Astrocyte (in vitro differentiated cells and primary cell): ENCODE data around the gene RAD50. TPM values are rescaled to one million over a fixed set of nuclear protein-coding genes. Genes with fewer than 3 reads are reported as not detected.

Experiments
- DNase-seq: peaks from one replicate; pipeline ENCODE4 v3.0.0-alpha.2; 2010; ENCODE audit warnings: low read depth
- FAIRE-seq: peaks from 2 replicates; lab custom pipeline; 2011; peaks lifted over from hg19 to GRCh38; lab: Jason Lieb, UNC
- H2AFZ ChIP-seq: 2 replicates; pipeline ENCODE4 v1.6.0; 2012; ENCODE audit warnings: low read depth, low read length, inconsistent platforms
- H3K27ac ChIP-seq: 2 replicates; pipeline ENCODE4 v1.5.1; 2011; ENCODE audit warnings: low read depth, low read length, inconsistent platforms
- H3K27me3 ChIP-seq: 2 replicates; pipeline ENCODE4 v1.6.0; 2011; ENCODE audit warnings: low read length, inconsistent platforms; ENCODE audit not compliant: insufficient read depth
- H3K36me3 ChIP-seq: 2 replicates; pipeline ENCODE4 v1.5.1; 2011; ENCODE audit warnings: low read length, inconsistent platforms; ENCODE audit not compliant: insufficient read depth
- H3K4me1 ChIP-seq: 2 replicates; pipeline ENCODE4 v1.5.1; 2011; ENCODE audit warnings: low read length, inconsistent platforms; ENCODE audit not compliant: insufficient read depth
- H3K4me2 ChIP-seq: 2 replicates; pipeline ENCODE4 v1.6.0; 2012; ENCODE audit warnings: low read length, inconsistent platforms
- H3K4me3 ChIP-seq: 2 replicates; pipeline ENCODE4 v1.5.1; 2011; ENCODE audit warnings: low read depth, mild to moderate bottlenecking, low read length, inconsistent platforms; ENCODE audit not compliant: insufficient read depth
- H3K79me2 ChIP-seq: 2 replicates; pipeline ENCODE4 v1.6.0; 2012; ENCODE audit warnings: mild to moderate bottlenecking, low read length, inconsistent platforms; ENCODE audit not compliant: insufficient read depth
- H3K9ac ChIP-seq: 2 replicates; pipeline ENCODE4 v1.6.0; 2012; ENCODE audit warnings: mild to moderate bottlenecking, low read length, inconsistent platforms
- H3K9me3 ChIP-seq: 2 replicates; pipeline ENCODE4 v1.5.1; 2012; ENCODE audit warnings: low read depth, mild to moderate bottlenecking, low read length, inconsistent platforms; ENCODE audit not compliant: insufficient read depth
- H4K20me1 ChIP-seq: 2 replicates; pipeline ENCODE4 v1.6.0; 2012; ENCODE audit warnings: low read length, inconsistent platforms; ENCODE audit not compliant: insufficient read depth
- H3K27ac Mint-ChIP-seq: one replicate; pipeline ENCODE4 v1.8.0; 2021; ENCODE audit warnings: mild to moderate bottlenecking, mixed read lengths; ENCODE audit not compliant: unreplicated experiment
- H3K27me3 Mint-ChIP-seq: one replicate; pipeline ENCODE4 v1.8.0; 2021; ENCODE audit warnings: low read depth, mixed read lengths; ENCODE audit not compliant: unreplicated experiment
- H3K36me3 Mint-ChIP-seq: one replicate; pipeline ENCODE4 v1.8.0; 2021; ENCODE audit warnings: low read depth, mixed read lengths; ENCODE audit not compliant: unreplicated experiment
- H3K4me1 Mint-ChIP-seq: one replicate; pipeline ENCODE4 v1.8.0; 2021; ENCODE audit warnings: low read depth, mixed read lengths; ENCODE audit not compliant: unreplicated experiment
- H3K4me3 Mint-ChIP-seq: one replicate; pipeline ENCODE4 v1.8.0; 2021; ENCODE audit warnings: mild to moderate bottlenecking, moderate library complexity, mixed read lengths; ENCODE audit not compliant: unreplicated experiment
- H3K9me3 Mint-ChIP-seq: one replicate; pipeline ENCODE4 v1.8.0; 2021; ENCODE audit warnings: mild to moderate bottlenecking, mixed read lengths; ENCODE audit not compliant: unreplicated experiment
- EZH2 ChIP-seq: IDR thresholded peaks from 2 replicates; pipeline ENCODE4 v1.6.1; 2012; ENCODE audit warnings: mild to moderate bottlenecking, low read length, inconsistent platforms; ENCODE audit not compliant: insufficient read depth
- total RNA-seq: library from RNA; stranded (reverse); gene quantifications from 2 replicates; pipeline ENCODE4 v1.2.1, GENCODE V29; 2021
- TF ChIP-seq, protein P1 (sequence below): IDR thresholded peaks from 2 replicates; pipeline ENCODE4 v1.5.1; 2011; ENCODE audit warnings: low read depth, mild to moderate bottlenecking, inconsistent platforms, low read length, moderate library complexity; ENCODE audit not compliant: insufficient read depth

RAD50 gene
- total RNA-seq, 1 donor from 2014 or later = 26.8 TPM

DNA sequence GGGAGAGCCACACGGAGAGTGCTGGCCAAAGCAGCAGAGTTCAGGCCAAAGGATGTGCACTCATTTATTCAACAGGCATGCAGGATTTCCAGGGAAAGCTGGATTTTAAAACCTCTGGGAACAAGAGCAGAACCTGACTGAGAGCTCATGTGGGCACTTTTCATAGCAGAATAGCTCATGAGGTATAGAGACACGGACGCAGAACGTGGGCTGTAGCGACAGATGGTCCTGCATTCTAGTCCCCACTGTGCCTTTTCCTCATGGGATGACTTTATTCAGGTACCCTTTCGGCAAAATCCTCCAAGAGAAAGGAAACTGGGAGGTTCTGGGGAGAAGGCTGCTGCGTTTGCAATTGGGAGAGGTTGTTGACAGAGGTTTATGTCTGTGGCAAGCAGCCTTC lies 122.4 kb downstream of the RAD50 start:
- Mint-ChIP-seq H3K9me3 (peaks cover 4% of the 10 kb centered on the region), H3K4me3 (no peak overlapping the region), H3K27me3 (no peaks in the 10 kb centered on the region), H3K27ac (no peak overlapping the region), H3K36me3 (peaks cover 5% of the 10 kb centered on the region), H3K4me1 (peaks cover 32% of the 10 kb centered on the region)
- Histone ChIP-seq H3K27me3 (no peaks in the 10 kb centered on the region), H3K9me3 (no peaks in the 10 kb centered on the region), H3K9ac (no peak overlapping the region), H3K4me1 (peaks cover 25% of the 10 kb centered on the region), H4K20me1 (no peaks in the 10 kb centered on the region), H3K79me2 (no peaks in the 10 kb centered on the region), H2AFZ (no peak overlapping the region), H3K36me3 (no peaks in the 10 kb centered on the region), H3K4me3 (no peak overlapping the region), H3K4me2 (no peak overlapping the region), H3K27ac (no peak overlapping the region)
- FAIRE-seq (no peak), DNase-seq (no peak)
- TF ChIP-seq, protein P1, sequence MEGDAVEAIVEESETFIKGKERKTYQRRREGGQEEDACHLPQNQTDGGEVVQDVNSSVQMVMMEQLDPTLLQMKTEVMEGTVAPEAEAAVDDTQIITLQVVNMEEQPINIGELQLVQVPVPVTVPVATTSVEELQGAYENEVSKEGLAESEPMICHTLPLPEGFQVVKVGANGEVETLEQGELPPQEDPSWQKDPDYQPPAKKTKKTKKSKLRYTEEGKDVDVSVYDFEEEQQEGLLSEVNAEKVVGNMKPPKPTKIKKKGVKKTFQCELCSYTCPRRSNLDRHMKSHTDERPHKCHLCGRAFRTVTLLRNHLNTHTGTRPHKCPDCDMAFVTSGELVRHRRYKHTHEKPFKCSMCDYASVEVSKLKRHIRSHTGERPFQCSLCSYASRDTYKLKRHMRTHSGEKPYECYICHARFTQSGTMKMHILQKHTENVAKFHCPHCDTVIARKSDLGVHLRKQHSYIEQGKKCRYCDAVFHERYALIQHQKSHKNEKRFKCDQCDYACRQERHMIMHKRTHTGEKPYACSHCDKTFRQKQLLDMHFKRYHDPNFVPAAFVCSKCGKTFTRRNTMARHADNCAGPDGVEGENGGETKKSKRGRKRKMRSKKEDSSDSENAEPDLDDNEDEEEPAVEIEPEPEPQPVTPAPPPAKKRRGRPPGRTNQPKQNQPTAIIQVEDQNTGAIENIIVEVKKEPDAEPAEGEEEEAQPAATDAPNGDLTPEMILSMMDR = no peak
- TF ChIP-seq EZH2 = no peak

DNA sequence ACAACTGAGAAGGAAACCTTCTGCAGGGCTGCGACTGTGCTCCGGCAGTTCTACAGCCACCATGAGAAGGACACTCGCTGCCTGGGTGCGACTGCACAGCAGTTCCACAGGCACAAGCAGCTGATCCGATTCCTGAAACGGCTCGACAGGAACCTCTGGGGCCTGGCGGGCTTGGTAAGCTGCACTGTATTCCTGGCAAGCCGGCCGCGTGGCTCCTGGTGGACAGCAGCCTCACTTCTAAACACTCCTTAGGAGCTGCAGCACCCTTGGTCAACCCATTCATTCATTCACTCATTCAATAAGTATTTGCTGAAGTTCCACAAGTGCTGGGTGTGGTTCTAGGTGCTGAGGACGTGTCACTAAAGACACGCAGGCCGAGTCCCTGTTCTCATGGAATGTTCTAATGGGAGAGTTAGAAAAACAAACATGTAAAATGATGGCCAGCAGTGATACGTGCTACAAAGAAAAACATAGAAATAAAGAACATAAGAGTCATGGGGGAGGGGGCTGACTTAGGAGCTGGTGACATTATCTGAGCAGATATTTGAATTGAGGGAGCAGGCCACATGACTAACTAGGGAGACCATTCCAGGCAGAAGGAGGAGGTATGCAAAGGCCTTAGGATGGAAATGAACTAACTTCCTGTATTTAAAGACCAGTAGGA lies 123.1 kb downstream of the RAD50 start:
- H3K9ac ChIP-seq = no peak overlapping the region
- H3K4me1 Mint-ChIP-seq = peaks cover 29% of the 10 kb centered on the region
- TF ChIP-seq EZH2 = no peak
- TF ChIP-seq, protein P1 = no peak
- H3K27me3 ChIP-seq = no peaks in the 10 kb centered on the region
- H4K20me1 ChIP-seq = no peaks in the 10 kb centered on the region
- peaks cover 21% of the 10 kb centered on the region for H3K4me1 ChIP-seq
- H3K27ac Mint-ChIP-seq = no peak overlapping the region
- H3K4me2 ChIP-seq = no peak overlapping the region
- H2AFZ ChIP-seq = no peak overlapping the region
- H3K27ac ChIP-seq = no peak overlapping the region
- H3K36me3 Mint-ChIP-seq = peaks cover 5% of the 10 kb centered on the region
- H3K4me3 ChIP-seq = no peak overlapping the region
- no peaks in the 10 kb centered on the region for H3K79me2 ChIP-seq
- no peak overlapping the region for H3K4me3 Mint-ChIP-seq
- no peaks in the 10 kb centered on the region for H3K27me3 Mint-ChIP-seq
- H3K36me3 ChIP-seq = no peaks in the 10 kb centered on the region
- DNase-seq (no peak), FAIRE-seq (no peak)
- no peaks in the 10 kb centered on the region for H3K9me3 ChIP-seq
- H3K9me3 Mint-ChIP-seq = peaks cover 4% of the 10 kb centered on the region

DNA sequence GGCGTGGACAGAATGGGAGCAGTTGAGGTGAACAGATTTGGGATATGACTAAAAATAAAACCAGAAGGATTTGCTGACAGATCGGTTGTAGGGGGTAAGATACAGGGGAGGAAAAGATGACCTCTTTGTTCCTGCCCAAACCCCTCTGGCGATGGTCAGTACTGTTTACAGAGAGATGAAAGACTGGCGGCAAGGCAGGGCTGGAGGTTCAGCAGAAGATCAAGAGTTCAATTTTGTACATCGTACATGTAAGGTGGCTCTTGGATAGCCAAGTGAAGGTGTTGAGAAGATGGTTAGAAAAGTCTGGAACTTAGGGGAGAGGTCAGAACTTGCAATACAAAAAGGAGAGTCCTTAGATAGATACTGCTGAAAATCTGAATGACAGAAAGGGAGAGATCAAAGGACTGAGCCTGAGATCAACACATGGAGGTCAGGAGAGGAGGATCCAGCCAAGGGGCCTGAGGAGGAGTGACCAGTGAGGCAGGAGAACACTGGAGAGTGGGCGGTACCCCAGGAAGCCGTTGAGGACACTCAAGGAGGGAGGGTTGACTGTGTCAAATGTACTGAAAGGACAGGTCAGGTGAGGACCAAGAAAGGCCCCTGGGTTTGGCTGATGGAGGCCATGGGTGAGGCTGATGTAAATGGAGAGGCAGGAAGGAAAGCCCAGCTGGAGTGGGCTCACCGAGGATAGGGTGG lies 124.2 kb downstream of the RAD50 start:
- H4K20me1 ChIP-seq = no peaks in the 10 kb centered on the region
- no peaks in the 10 kb centered on the region for H3K27me3 Mint-ChIP-seq
- FAIRE-seq = no peak
- H3K9me3 Mint-ChIP-seq = peaks cover 4% of the 10 kb centered on the region
- no peak overlapping the region for H3K4me2 ChIP-seq
- H3K27ac ChIP-seq = no peak overlapping the region
- H3K36me3 ChIP-seq = no peaks in the 10 kb centered on the region
- no peak overlapping the region for H2AFZ ChIP-seq
- peaks cover 13% of the 10 kb centered on the region for H3K4me1 ChIP-seq
- no peaks in the 10 kb centered on the region for H3K79me2 ChIP-seq
- peaks cover 5% of the 10 kb centered on the region for H3K36me3 Mint-ChIP-seq
- no peaks in the 10 kb centered on the region for H3K9me3 ChIP-seq
- DNase-seq = no peak
- H3K27ac Mint-ChIP-seq = no peak overlapping the region
- TF ChIP-seq EZH2 = no peak
- TF ChIP-seq, protein P1 = no peak
- peaks cover 24% of the 10 kb centered on the region for H3K4me1 Mint-ChIP-seq
- no peak overlapping the region for H3K9ac ChIP-seq
- H3K27me3 ChIP-seq = no peaks in the 10 kb centered on the region
- no peak overlapping the region for H3K4me3 Mint-ChIP-seq
- H3K4me3 ChIP-seq = no peak overlapping the region
